HEK293 (cell line): Measurements from ENCODE around the gene MYD88.
A peak's percentile ranks its signal among the peaks of the same experiment; 100 is the strongest.

Experiments
- CTCF ChIA-PET: fragments of 350-600 bp; formaldehyde crosslinking; extraction: SDS; loops from one replicate; lab custom pipeline; 2021; ENCODE audit warnings: antibody characterized with exemption; lab: Yijun Ruan, JAX
- POLR2A ChIA-PET: fragments of 300-600 bp; formaldehyde crosslinking; extraction: SDS; loops from one replicate; lab custom pipeline; 2020; ENCODE audit warnings: antibody characterized with exemption, inconsistent platforms; lab: Yijun Ruan, JAX
- H3K27ac ChIP-seq: fragments of 200-500 bp; sonication (Bioruptor generic); 2 replicates; pipeline ENCODE4 v1.5.1; 2014; ENCODE audit warnings: low read depth, low read length, control low read depth, inconsistent platforms; ENCODE audit errors: extremely low read depth
- H3K36me3 ChIP-seq, 2 experiments: fragments of 200-500 bp in 1 of 2; sonication (Bioruptor generic) in 1 of 2; 1 replicate in 1 of 2; 2 replicates in 1 of 2; pipeline ENCODE4 v1.5.1; 2014 to 2017; ENCODE audit warnings: inconsistent platforms in 2 of 2, low read length in 2 of 2; ENCODE audit not compliant: control insufficient read depth in 2 of 2, insufficient read depth in 1 of 2
- H3K4me1 ChIP-seq: fragments of 200-500 bp; sonication (Bioruptor generic); 2 replicates; pipeline ENCODE4 v1.5.1; 2014; ENCODE audit warnings: mild to moderate bottlenecking, low read length, inconsistent platforms; ENCODE audit not compliant: control insufficient read depth, insufficient read depth
- H3K4me3 ChIP-seq: 2 replicates; pipeline ENCODE4 v1.5.1; 2011; ENCODE audit warnings: low read depth, mild to moderate bottlenecking, control low read depth, low read length, moderate library complexity
- H3K9me3 ChIP-seq: fragments of 200-500 bp; sonication (Bioruptor generic); 2 replicates; pipeline ENCODE4 v1.5.1; 2014; ENCODE audit warnings: low read depth, low read length, inconsistent platforms; ENCODE audit not compliant: control insufficient read depth, insufficient read depth
- GLI4 ChIP-seq: fragments of 450-650 bp; formaldehyde crosslinking; IDR thresholded peaks from 2 replicates; pipeline ENCODE4 v1.5.1; 2016; ENCODE audit warnings: missing biosample characterization, missing genetic modification characterization
- IKZF3 ChIP-seq: fragments of 450-650 bp; IDR thresholded peaks from 2 replicates; pipeline ENCODE4 v1.5.0; 2018; ENCODE audit warnings: missing biosample characterization, mild to moderate bottlenecking, missing genetic modification characterization, moderate library complexity
- KLF8 ChIP-seq: fragments of 450-650 bp; formaldehyde crosslinking; IDR thresholded peaks from 2 replicates; pipeline ENCODE4 v1.5.1; 2016; ENCODE audit warnings: missing biosample characterization, missing genetic modification characterization
- OVOL3 ChIP-seq: fragments of 450-650 bp; formaldehyde crosslinking; IDR thresholded peaks from 2 replicates; pipeline ENCODE4 v1.5.1; 2016; ENCODE audit warnings: missing biosample characterization, missing genetic modification characterization
- REPIN1 ChIP-seq: fragments of 450-650 bp; formaldehyde crosslinking; IDR thresholded peaks from 2 replicates; pipeline ENCODE4 v1.5.1; 2017; ENCODE audit warnings: missing biosample characterization, missing genetic modification characterization, low read depth
- SETDB1 ChIP-seq: IDR thresholded peaks from one replicate; pipeline ENCODE4 v1.6.1; 2017; ENCODE audit warnings: mild to moderate bottlenecking, low read length, moderate library complexity, mixed read lengths; ENCODE audit not compliant: insufficient read length
- YY1 ChIP-seq: fragments of 450-650 bp; formaldehyde crosslinking; IDR thresholded peaks from 2 replicates; pipeline ENCODE4 v1.5.1; 2018; ENCODE audit warnings: missing biosample characterization, missing genetic modification characterization
- ZFP69B ChIP-seq: fragments of 450-650 bp; formaldehyde crosslinking; IDR thresholded peaks from 2 replicates; pipeline ENCODE4 v1.5.1; 2016; ENCODE audit warnings: missing biosample characterization, missing genetic modification characterization
- ZNF311 ChIP-seq: fragments of 450-650 bp; formaldehyde crosslinking; IDR thresholded peaks from 2 replicates; pipeline ENCODE4 v1.5.1; 2017; ENCODE audit warnings: missing biosample characterization, missing genetic modification characterization, borderline replicate concordance
- ZNF341 ChIP-seq: fragments of 450-650 bp; formaldehyde crosslinking; IDR thresholded peaks from 2 replicates; pipeline ENCODE4; 2016; ENCODE audit warnings: low read depth, missing biosample characterization, missing genetic modification characterization
- ZNF423 ChIP-seq: fragments of 450-650 bp; formaldehyde crosslinking; IDR thresholded peaks from 2 replicates; pipeline ENCODE4 v1.5.1; 2016; ENCODE audit warnings: missing biosample characterization, missing genetic modification characterization
- ZNF433 ChIP-seq: fragments of 450-650 bp; formaldehyde crosslinking; IDR thresholded peaks from 2 replicates; pipeline ENCODE4 v1.5.1; 2016; ENCODE audit warnings: missing biosample characterization, missing genetic modification characterization, low read depth
- ZNF558 ChIP-seq: fragments of 450-650 bp; formaldehyde crosslinking; IDR thresholded peaks from 2 replicates; pipeline ENCODE4 v1.5.1; 2016; ENCODE audit warnings: missing biosample characterization, missing genetic modification characterization
- ZNF610 ChIP-seq: fragments of 450-650 bp; formaldehyde crosslinking; IDR thresholded peaks from 2 replicates; pipeline ENCODE4 v1.5.1; 2016; ENCODE audit warnings: missing biosample characterization, missing genetic modification characterization, borderline replicate concordance
- TF ChIP-seq, protein P1 (sequence below): fragments of 450-650 bp; formaldehyde crosslinking; IDR thresholded peaks from 2 replicates; pipeline ENCODE4 v1.5.1; 2016; ENCODE audit warnings: missing biosample characterization, missing genetic modification characterization
- TF ChIP-seq, protein P2 (sequence below): sonication (generic); formaldehyde crosslinking; IDR thresholded peaks from 2 replicates; pipeline ENCODE4 v1.8.1; 2022; ENCODE audit warnings: mild to moderate bottlenecking, moderate library complexity, missing genetic modification reagents
- TF ChIP-seq, protein P3 (sequence below): fragments of 450-650 bp; formaldehyde crosslinking; IDR thresholded peaks from 2 replicates; pipeline ENCODE4 v1.5.1; 2016; ENCODE audit warnings: missing biosample characterization, missing genetic modification characterization

The MYD88 gene

DNA sequence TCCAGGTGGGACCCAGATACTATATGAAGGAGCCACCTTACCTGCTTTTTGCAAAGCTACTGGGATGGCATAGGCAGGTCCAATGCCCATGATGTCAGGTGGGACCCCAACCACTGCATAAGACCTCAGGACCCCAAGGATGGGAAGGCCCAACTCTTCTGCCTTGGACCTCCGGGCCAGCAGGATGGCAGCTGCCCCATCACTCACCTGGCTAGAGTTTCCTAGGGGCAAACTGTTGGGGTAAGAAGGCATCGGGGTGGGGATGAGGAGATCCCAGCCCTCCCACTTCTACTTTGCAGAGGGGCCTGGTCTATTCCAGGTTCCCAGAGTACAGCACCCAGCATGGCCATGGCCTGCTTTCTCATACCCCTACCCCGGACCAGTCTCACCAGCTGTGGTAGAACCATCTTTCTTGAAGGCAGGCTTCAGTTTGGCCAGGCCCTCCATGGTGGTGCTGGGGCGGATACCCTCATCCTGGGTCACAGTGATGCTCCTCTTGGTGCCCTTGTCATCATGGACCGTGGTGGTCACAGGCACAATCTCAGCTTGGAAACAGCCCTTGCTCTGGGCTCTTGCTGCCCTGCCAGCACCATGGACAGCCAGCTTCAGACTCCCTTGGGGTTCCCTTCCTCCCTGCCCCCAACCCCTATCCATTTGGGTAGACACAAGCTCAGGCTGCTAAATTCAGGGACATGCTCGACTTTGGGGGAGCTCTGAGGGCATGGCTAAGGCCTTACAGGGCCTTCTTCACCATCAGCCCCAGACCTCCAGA lies 12.2 kb upstream of the MYD88 start:
- Histone ChIP-seq H3K9me3 (no peaks in the 10 kb centered on the region), H3K4me1 (no peaks in the 10 kb centered on the region), H3K36me3 (peaks cover 4 to 92% of the 10 kb centered on the region in 2 experiments), H3K27ac (no peak overlapping the region), H3K4me3 (no peak overlapping the region)
- ChIA-PET POLR2A (interaction anchor here (1.6 kb wide), 1 partner anchor 11 kb away, joined by 7 read pairs; the partner anchor contains the start of gene ACAA1), CTCF (no interaction called here)
- TF ChIP-seq, protein P1, sequence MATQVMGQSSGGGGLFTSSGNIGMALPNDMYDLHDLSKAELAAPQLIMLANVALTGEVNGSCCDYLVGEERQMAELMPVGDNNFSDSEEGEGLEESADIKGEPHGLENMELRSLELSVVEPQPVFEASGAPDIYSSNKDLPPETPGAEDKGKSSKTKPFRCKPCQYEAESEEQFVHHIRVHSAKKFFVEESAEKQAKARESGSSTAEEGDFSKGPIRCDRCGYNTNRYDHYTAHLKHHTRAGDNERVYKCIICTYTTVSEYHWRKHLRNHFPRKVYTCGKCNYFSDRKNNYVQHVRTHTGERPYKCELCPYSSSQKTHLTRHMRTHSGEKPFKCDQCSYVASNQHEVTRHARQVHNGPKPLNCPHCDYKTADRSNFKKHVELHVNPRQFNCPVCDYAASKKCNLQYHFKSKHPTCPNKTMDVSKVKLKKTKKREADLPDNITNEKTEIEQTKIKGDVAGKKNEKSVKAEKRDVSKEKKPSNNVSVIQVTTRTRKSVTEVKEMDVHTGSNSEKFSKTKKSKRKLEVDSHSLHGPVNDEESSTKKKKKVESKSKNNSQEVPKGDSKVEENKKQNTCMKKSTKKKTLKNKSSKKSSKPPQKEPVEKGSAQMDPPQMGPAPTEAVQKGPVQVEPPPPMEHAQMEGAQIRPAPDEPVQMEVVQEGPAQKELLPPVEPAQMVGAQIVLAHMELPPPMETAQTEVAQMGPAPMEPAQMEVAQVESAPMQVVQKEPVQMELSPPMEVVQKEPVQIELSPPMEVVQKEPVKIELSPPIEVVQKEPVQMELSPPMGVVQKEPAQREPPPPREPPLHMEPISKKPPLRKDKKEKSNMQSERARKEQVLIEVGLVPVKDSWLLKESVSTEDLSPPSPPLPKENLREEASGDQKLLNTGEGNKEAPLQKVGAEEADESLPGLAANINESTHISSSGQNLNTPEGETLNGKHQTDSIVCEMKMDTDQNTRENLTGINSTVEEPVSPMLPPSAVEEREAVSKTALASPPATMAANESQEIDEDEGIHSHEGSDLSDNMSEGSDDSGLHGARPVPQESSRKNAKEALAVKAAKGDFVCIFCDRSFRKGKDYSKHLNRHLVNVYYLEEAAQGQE, result peak; percentile 80
- TF ChIP-seq, protein P2, sequence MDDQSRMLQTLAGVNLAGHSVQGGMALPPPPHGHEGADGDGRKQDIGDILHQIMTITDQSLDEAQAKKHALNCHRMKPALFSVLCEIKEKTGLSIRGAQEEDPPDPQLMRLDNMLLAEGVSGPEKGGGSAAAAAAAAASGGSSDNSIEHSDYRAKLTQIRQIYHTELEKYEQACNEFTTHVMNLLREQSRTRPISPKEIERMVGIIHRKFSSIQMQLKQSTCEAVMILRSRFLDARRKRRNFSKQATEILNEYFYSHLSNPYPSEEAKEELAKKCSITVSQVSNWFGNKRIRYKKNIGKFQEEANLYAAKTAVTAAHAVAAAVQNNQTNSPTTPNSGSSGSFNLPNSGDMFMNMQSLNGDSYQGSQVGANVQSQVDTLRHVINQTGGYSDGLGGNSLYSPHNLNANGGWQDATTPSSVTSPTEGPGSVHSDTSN, result no peak

DNA sequence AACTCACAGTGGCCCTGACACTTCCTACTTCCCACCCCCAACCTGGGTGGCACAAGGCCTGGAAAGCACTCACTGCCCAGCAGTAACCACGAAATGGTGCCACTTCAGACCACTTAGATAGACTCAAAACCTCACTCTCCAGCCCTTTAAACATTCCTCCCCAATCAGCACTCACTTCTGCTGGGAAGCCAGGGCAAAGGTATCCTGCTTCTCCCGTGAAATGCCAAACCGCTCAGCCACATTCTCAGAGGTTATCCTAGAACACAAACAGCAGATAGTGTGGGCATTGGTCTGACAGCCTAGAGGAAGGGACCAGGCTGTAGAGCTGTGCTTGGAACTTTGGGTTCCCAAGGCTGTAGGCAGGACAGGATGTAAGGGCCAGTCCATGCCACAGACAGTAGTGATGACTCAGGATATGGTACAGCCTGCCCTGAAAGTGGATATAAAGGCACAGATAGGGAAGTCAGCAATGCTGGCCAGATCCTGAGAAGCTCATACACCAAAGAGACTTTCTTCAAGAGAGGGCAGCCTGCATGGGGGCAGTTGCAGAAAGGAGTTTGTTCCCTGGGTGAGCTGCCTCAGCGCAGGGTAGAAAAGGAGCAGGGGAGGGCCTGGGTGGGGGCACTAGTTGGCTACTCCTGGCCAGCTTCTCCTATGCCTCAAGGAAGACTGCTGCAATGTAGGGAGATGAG lies 10.7 kb upstream of the MYD88 start:
- H3K4me1 ChIP-seq, result no peaks in the 10 kb centered on the region
- CTCF ChIA-PET, result interaction anchor here (0.5 kb wide), 1 partner anchor 204 kb away, joined by 4 read pairs; no protein-coding TSS in a partner anchor
- H3K27ac ChIP-seq, result no peak overlapping the region
- no peak overlapping the region for H3K4me3 ChIP-seq
- POLR2A ChIA-PET, result interaction anchor here (0.6 to 1.0 kb wide), 2 partner anchors 11 to 232 kb away, joined by 3 to 4 read pairs; no protein-coding TSS in a partner anchor
- no peaks in the 10 kb centered on the region for H3K9me3 ChIP-seq
- H3K36me3 ChIP-seq, result peaks cover 4 to 92% of the 10 kb centered on the region in 2 experiments
- no peak for TF ChIP-seq OVOL3 (tag by site-specific recombination)
- no peak for TF ChIP-seq YY1
- no peak for TF ChIP-seq ZFP69B
- no peak for TF ChIP-seq ZNF558 (tag by site-specific recombination)
- TF ChIP-seq ZNF311 (tag by site-specific recombination), result no peak
- TF ChIP-seq ZNF433 (tag by site-specific recombination), result no peak
- TF ChIP-seq, protein P3, sequence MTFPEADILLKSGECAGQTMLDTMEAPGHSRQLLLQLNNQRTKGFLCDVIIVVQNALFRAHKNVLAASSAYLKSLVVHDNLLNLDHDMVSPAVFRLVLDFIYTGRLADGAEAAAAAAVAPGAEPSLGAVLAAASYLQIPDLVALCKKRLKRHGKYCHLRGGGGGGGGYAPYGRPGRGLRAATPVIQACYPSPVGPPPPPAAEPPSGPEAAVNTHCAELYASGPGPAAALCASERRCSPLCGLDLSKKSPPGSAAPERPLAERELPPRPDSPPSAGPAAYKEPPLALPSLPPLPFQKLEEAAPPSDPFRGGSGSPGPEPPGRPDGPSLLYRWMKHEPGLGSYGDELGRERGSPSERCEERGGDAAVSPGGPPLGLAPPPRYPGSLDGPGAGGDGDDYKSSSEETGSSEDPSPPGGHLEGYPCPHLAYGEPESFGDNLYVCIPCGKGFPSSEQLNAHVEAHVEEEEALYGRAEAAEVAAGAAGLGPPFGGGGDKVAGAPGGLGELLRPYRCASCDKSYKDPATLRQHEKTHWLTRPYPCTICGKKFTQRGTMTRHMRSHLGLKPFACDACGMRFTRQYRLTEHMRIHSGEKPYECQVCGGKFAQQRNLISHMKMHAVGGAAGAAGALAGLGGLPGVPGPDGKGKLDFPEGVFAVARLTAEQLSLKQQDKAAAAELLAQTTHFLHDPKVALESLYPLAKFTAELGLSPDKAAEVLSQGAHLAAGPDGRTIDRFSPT (tag by site-specific recombination), result no peak

DNA sequence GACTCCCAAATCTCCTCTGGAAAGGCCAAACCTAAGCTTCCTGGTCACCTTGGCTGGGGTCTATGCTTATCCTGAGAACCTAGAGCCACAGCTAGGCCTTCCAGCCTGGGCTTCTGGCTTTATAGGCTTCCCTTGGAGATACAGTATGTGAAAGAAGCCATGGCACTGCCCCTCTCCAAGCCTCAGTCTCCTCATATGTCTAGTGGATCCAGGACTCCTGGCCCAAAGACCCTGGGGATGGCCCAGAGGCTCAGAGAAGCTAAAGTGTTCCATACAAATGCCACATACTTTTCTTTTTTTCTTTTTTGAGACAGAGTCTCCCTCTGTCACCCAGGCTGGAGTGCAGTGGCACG lies 10.2 kb upstream of the MYD88 start:
- Histone ChIP-seq H3K36me3 (peaks cover 4 to 92% of the 10 kb centered on the region in 2 experiments), H3K9me3 (no peaks in the 10 kb centered on the region)
- CTCF ChIA-PET, result interaction anchor here (0.5 kb wide), 1 partner anchor 204 kb away, joined by 4 read pairs; no protein-coding TSS in a partner anchor
- TF ChIP-seq GLI4 (tag by site-specific recombination), result no peak
- TF ChIP-seq REPIN1, result no peak
- TF ChIP-seq ZNF610 (tag by site-specific recombination), result no peak
- TF ChIP-seq IKZF3 (tag by site-specific recombination), result no peak
- TF ChIP-seq KLF8, result no peak
- TF ChIP-seq ZNF423 (tag by site-specific recombination), result no peak
- no peak for TF ChIP-seq SETDB1
- no peak for TF ChIP-seq ZNF341 (tag by site-specific recombination)
- TF ChIP-seq, all 188 proteins: peak for 0
- H3K27ac ChIP-seq, result no peak overlapping the region
- H3K4me3 ChIP-seq, result no peak overlapping the region
- H3K4me1 ChIP-seq, result no peaks in the 10 kb centered on the region
- POLR2A ChIA-PET, result interaction anchor here (0.6 to 1.0 kb wide), 2 partner anchors 11 to 231 kb away, joined by 3 to 4 read pairs; no protein-coding TSS in a partner anchor
